Measurements from ENCODE around the gene ARHGEF7.

The ARHGEF7 gene

DNA sequence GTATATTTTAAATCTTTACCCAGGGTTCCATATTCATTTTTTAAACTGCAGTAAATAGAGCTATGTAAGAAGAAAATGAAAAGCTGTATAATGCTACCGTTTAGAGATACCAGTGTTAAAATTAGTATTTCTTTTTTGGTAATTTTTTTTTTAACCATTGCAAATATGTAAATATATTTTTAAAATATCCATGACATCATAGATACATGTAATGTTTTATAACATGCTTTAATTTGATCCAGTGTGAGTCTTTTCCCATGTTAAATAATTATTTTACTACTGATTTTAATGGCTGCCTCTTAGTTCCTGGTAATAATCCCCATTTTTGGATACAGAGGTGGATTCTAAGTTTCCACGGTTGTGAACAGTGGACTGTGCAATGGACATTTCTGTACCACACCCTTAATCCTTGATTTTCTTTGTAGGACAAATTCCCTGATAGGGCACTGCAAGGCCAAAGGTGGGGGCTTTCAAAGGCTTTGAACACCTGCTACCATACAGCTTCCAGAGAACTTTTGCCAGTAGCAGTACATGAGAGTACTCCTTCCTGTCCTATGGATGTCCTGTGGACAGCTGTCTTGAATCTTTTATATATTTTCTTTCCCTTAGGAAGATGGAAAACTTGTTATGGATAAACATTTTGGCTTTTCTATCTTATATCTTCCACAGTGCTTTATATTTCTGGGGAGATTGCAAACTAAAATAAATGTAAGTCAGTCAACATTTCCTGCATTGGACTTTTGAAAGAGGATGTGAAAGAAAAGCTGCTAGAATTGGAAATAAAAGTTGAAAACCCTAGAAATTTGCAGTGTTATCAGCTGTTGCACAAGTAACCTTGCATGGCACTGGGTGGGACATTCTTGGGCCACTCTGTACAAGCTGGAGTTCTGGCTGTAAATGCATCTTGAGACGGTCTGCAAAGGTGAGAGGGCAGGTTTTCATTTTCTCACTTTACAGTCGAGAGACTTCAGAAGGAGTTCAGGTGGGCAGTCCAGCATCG is 46.8 kb downstream of the ARHGEF7 start:
- Histone ChIP-seq H3F3A (ENCODE audit: low read depth) (no peaks in the 10 kb centered on the region), H4K20me1 (ENCODE audit: insufficient read depth, low read length, poor library complexity, severe bottlenecking) (peaks cover 68% of the 10 kb centered on the region), H3K4me3 (ENCODE audit: low read length, poor library complexity, severe bottlenecking) (no peak overlapping the region), H3K9me3 (ENCODE audit: insufficient read depth, low read depth, low read length) (no peaks in the 10 kb centered on the region), H3K36me3 (ENCODE audit: insufficient read depth, low read length) (peaks cover 31% of the 10 kb centered on the region; the same call in 1 of the 2 replicates), H3K9ac (ENCODE audit: low read depth, low read length, poor library complexity, severe bottlenecking) (no peak overlapping the region), H3K9me2 (replicated peaks; ENCODE audit: low read depth, low read length) (no peaks in the 10 kb centered on the region), H3K27me3 (ENCODE audit: insufficient read depth, low read length, poor library complexity, severe bottlenecking) (no peaks in the 10 kb centered on the region), H3K4me2 (ENCODE audit: low read depth, low read length, poor library complexity, severe bottlenecking) (no peak overlapping the region), H3K4me1 (ENCODE audit: insufficient read depth, low read length, poor library complexity, severe bottlenecking) (peaks cover 46% of the 10 kb centered on the region), H3K79me2 (ENCODE audit: insufficient read depth, low read length) (peaks cover 99% of the 10 kb centered on the region), H2AFZ (ENCODE audit: low read length) (no peak overlapping the region)
- TF ChIP-seq EZH2phosphoT487 (IDR thresholded peaks at IDR 0.05; ENCODE audit: borderline replicate concordance) (no peak), CTCF (conservative IDR thresholded peaks at IDR 0.05; ENCODE audit: low read length) (no peak)

DNA sequence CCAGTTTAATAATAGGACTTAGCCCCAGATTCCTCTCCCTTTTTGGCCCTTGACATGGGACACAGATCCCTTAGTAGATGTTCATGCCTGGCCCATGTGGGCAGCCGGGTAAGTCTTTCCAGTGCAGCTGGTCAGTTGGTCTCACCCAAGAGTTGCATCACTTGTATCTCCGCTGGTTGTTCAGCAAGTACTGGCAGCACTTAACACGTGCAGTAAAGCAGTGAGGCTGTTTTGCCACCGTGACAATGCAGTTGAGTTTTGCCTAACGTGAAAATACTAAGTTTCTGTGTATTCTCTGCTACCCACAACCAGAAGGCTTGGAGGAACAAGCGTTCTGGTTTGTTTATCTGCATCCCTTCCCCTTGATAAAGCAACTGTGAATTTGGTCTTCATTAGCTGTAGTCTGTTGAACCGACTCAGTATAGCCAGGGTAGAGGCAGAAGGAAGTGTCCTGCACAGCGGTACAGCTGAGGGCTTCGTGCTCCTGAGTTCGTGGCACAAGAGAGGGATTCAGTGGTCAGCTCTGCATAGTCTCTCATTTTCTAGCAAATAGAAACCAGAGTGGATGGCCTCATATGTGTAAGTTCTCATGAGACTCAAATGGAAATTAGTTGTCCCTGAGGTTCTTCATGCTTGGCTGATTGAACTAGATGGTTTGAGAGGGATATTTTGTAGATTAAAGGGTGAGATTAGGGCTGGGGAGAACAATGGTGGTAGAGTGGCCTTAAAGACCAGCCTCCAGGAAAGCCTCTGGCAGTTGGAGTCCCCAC is 50.3 kb downstream of the ARHGEF7 start:
- Histone ChIP-seq H3K9ac (ENCODE audit: low read depth, low read length, poor library complexity, severe bottlenecking) (no peak overlapping the region), H3K4me3 (ENCODE audit: low read length, poor library complexity, severe bottlenecking) (no peak overlapping the region), H3K27me3 (ENCODE audit: insufficient read depth, low read length, poor library complexity, severe bottlenecking) (no peaks in the 10 kb centered on the region), H2AFZ (ENCODE audit: low read length) (no peak overlapping the region), H3F3A (ENCODE audit: low read depth) (no peaks in the 10 kb centered on the region), H3K9me3 (ENCODE audit: insufficient read depth, low read depth, low read length) (no peaks in the 10 kb centered on the region), H3K9me2 (replicated peaks; ENCODE audit: low read depth, low read length) (no peaks in the 10 kb centered on the region), H3K36me3 (ENCODE audit: insufficient read depth, low read length) (peaks cover 31% of the 10 kb centered on the region; the same call in 1 of the 2 replicates), H3K79me2 (ENCODE audit: insufficient read depth, low read length) (peaks cover 99% of the 10 kb centered on the region), H4K20me1 (ENCODE audit: insufficient read depth, low read length, poor library complexity, severe bottlenecking) (peaks cover 48% of the 10 kb centered on the region), H3K4me2 (ENCODE audit: low read depth, low read length, poor library complexity, severe bottlenecking) (peak overlapping the region; percentile 15), H3K4me1 (ENCODE audit: insufficient read depth, low read length, poor library complexity, severe bottlenecking) (peaks cover 23% of the 10 kb centered on the region)
- TF ChIP-seq CTCF (conservative IDR thresholded peaks at IDR 0.05; ENCODE audit: low read length), result no peak
- no peak for TF ChIP-seq EZH2phosphoT487 (IDR thresholded peaks at IDR 0.05; ENCODE audit: borderline replicate concordance)

- no peak for TF ChIP-seq CTCF (conservative IDR thresholded peaks at IDR 0.05; ENCODE audit: low read length)
- TF ChIP-seq EZH2phosphoT487 (IDR thresholded peaks at IDR 0.05; ENCODE audit: borderline replicate concordance), result no peak
- H3K9ac ChIP-seq (ENCODE audit: low read depth, low read length, poor library complexity, severe bottlenecking), result no peak overlapping the region
- H3K4me1 ChIP-seq (ENCODE audit: insufficient read depth, low read length, poor library complexity, severe bottlenecking), result peaks cover 24% of the 10 kb centered on the region
- peaks cover 99% of the 10 kb centered on the region for H3K79me2 ChIP-seq (ENCODE audit: insufficient read depth, low read length)
- H3K27me3 ChIP-seq (ENCODE audit: insufficient read depth, low read length, poor library complexity, severe bottlenecking), result no peaks in the 10 kb centered on the region
- H2AFZ ChIP-seq (ENCODE audit: low read length), result no peak overlapping the region
- H3K4me3 ChIP-seq (ENCODE audit: low read length, poor library complexity, severe bottlenecking), result no peak overlapping the region
- H3K4me2 ChIP-seq (ENCODE audit: low read depth, low read length, poor library complexity, severe bottlenecking), result no peak overlapping the region
- H3F3A ChIP-seq (ENCODE audit: low read depth), result no peaks in the 10 kb centered on the region
- H4K20me1 ChIP-seq (ENCODE audit: insufficient read depth, low read length, poor library complexity, severe bottlenecking), result peaks cover 44% of the 10 kb centered on the region
- no peaks in the 10 kb centered on the region for H3K9me2 ChIP-seq (replicated peaks; ENCODE audit: low read depth, low read length)
- H3K9me3 ChIP-seq (ENCODE audit: insufficient read depth, low read depth, low read length), result no peaks in the 10 kb centered on the region
- peaks cover 21% of the 10 kb centered on the region; the same call in 1 of the 2 replicates for H3K36me3 ChIP-seq (ENCODE audit: insufficient read depth, low read length)
Observed at GRCh38 chr13:111166882-111167675, 52.0 kb downstream of the ARHGEF7 start.
